Activated CD4-positive, alpha-beta memory T cell treated with anti-CD3 and anti-CD28 coated beads, Interleukin-2, amount 10 ng/mL, durations not matched to agents 7 days and 5 days (primary cell): ENCODE results near the gene SLC8A1. TPM values are rescaled to one million over a fixed set of nuclear protein-coding genes. Genes with fewer than 3 reads are reported as not detected.

Source experiments
- CTCF ChIA-PET: fragments of 350-600 bp; sonication (Branson Sonifier 250); formaldehyde crosslinking; loops from one replicate; lab custom pipeline; 2021; ENCODE audit warnings: antibody characterized with exemption, inconsistent platforms; lab: Charles Lee
- POLR2A ChIA-PET: fragments of 350-600 bp; sonication (Branson Sonifier 250); formaldehyde crosslinking; loops from one replicate; lab custom pipeline; 2021; ENCODE audit warnings: antibody characterized with exemption; lab: Charles Lee
- DNase-seq: peaks from one replicate; pipeline ENCODE4 v3.0.0-alpha.2; 2020
- H3K27ac Mint-ChIP-seq: one replicate; pipeline ENCODE4 v1.8.0; 2021; ENCODE audit warnings: mild to moderate bottlenecking, mixed read lengths
- H3K27me3 Mint-ChIP-seq: one replicate; pipeline ENCODE4 v1.8.0; 2021; ENCODE audit warnings: mixed read lengths
- H3K36me3 Mint-ChIP-seq: one replicate; pipeline ENCODE4 v1.8.0; 2021; ENCODE audit warnings: low read depth, mixed read lengths
- H3K4me1 Mint-ChIP-seq: one replicate; pipeline ENCODE4 v1.8.0; 2021; ENCODE audit warnings: mixed read lengths
- H3K4me3 Mint-ChIP-seq: one replicate; pipeline ENCODE4 v1.8.0; 2021; ENCODE audit warnings: mild to moderate bottlenecking, mixed read lengths
- H3K9me3 Mint-ChIP-seq: one replicate; pipeline ENCODE4 v1.8.0; 2021; ENCODE audit warnings: mixed read lengths
- total RNA-seq, 2 experiments: library from RNA; stranded (reverse); gene quantifications; one replicate each; pipeline ENCODE4 v1.2.3, GENCODE V29; 2021

The SLC8A1 gene
- total RNA-seq, 2 experiments from 2014 or later, result 0.25 to 0.45 TPM

DNA sequence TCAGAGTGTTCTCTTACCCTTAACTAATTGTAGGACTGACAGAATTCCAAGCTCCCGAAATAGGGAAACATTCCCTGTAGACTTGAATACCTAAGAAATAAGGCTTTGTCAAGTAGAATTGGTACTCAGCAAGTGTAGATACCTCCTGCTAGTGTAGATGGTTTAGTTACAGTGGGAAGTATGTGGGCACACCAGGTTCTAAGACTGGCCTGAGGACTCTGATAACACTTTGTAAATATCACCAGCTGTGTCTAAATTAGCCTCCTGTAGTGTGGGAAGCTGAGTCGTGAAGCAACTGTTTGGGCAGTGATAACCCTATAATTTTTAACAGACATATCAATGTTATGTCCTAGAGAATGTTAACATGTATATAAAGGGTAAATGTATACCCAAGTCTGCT is 304.5 kb downstream of the SLC8A1 start:
- H3K4me3 Mint-ChIP-seq, result no peak overlapping the region
- ChIA-PET POLR2A (no interaction called here), CTCF (no interaction called here)
- no peaks in the 10 kb centered on the region for H3K27me3 Mint-ChIP-seq
- H3K9me3 Mint-ChIP-seq, result no peaks in the 10 kb centered on the region
- no peak overlapping the region for H3K27ac Mint-ChIP-seq
- no peaks in the 10 kb centered on the region for H3K36me3 Mint-ChIP-seq
- DNase-seq, result no peak
- no peaks in the 10 kb centered on the region for H3K4me1 Mint-ChIP-seq

DNA sequence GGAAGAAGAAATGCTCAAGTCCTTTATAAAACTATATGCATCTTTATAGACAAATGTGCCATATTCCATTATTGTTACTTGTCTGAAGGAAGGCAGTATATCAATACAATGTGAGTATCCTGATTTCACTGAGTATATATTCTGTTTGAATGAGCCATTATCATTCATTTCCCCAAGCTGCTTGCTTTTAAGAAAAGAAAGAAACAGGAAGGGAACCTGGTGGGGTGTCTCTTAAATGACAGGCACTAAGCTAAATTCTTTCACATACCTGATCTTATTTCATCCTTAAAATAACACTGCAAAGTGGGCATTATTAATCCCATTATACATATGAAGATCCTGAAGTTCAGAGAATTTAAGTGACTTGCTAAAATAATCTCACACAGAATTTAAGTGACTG is 307.9 kb downstream of the SLC8A1 start:
- no peaks in the 10 kb centered on the region for H3K9me3 Mint-ChIP-seq
- no peak overlapping the region for H3K27ac Mint-ChIP-seq
- H3K4me3 Mint-ChIP-seq, result no peak overlapping the region
- DNase-seq, result no peak
- no peaks in the 10 kb centered on the region for H3K27me3 Mint-ChIP-seq
- no peaks in the 10 kb centered on the region for H3K4me1 Mint-ChIP-seq
- H3K36me3 Mint-ChIP-seq, result no peaks in the 10 kb centered on the region
- POLR2A ChIA-PET, result no interaction called here
- CTCF ChIA-PET, result no interaction called here

DNA sequence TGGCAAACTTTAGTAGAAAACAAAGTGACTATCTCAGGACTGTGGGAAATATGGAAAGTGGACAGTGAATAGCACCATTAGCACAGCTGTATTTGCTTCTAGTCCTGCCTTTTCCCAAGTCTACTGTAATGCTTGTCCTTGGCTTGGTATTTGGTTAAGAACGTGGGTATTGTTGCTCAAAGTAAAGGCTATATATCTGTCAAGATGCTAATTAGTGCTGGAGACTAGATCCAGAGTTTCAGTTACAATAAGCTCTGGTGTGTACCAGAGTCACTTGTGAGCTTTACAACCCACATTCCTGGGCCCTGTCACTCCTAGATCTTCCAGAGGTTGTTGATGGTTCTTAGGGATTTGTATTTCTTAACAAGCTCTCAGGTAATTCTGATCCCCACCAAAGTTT is 313.6 kb downstream of the SLC8A1 start:
- ChIA-PET CTCF (no interaction called here), POLR2A (no interaction called here)
- Mint-ChIP-seq H3K36me3 (no peaks in the 10 kb centered on the region), H3K9me3 (no peaks in the 10 kb centered on the region), H3K4me3 (no peak overlapping the region), H3K4me1 (no peaks in the 10 kb centered on the region), H3K27ac (no peak overlapping the region), H3K27me3 (no peaks in the 10 kb centered on the region)
- no peak for DNase-seq

- H3K27ac Mint-ChIP-seq, result no peak overlapping the region
- no peaks in the 10 kb centered on the region for H3K27me3 Mint-ChIP-seq
- H3K4me1 Mint-ChIP-seq, result no peaks in the 10 kb centered on the region
- H3K4me3 Mint-ChIP-seq, result no peak overlapping the region
- ChIA-PET CTCF (no interaction called here), POLR2A (no interaction called here)
- DNase-seq, result no peak
- no peaks in the 10 kb centered on the region for H3K9me3 Mint-ChIP-seq
- H3K36me3 Mint-ChIP-seq, result no peaks in the 10 kb centered on the region
Observed at GRCh38 chr2:40131081-40131704, 320.7 kb downstream of the SLC8A1 start.

GRCh38 chr2:40130251-40130994 is 321.5 kb downstream of the SLC8A1 start:
- Mint-ChIP-seq H3K27me3 (no peaks in the 10 kb centered on the region), H3K4me1 (no peaks in the 10 kb centered on the region), H3K4me3 (no peak overlapping the region), H3K36me3 (no peaks in the 10 kb centered on the region), H3K27ac (no peak overlapping the region), H3K9me3 (no peaks in the 10 kb centered on the region)
- ChIA-PET CTCF (no interaction called here), POLR2A (no interaction called here)
- no peak for DNase-seq

- ChIA-PET CTCF (no interaction called here), POLR2A (no interaction called here)
- no peak for DNase-seq
- no peak overlapping the region for H3K27ac Mint-ChIP-seq
- no peaks in the 10 kb centered on the region for H3K27me3 Mint-ChIP-seq
- H3K4me1 Mint-ChIP-seq, result no peaks in the 10 kb centered on the region
- no peaks in the 10 kb centered on the region for H3K36me3 Mint-ChIP-seq
- no peak overlapping the region for H3K4me3 Mint-ChIP-seq
- H3K9me3 Mint-ChIP-seq, result no peaks in the 10 kb centered on the region
Observed at GRCh38 chr2:40129725-40130124, 322.2 kb downstream of the SLC8A1 start.

GRCh38 chr2:40128796-40129195 is 323.1 kb downstream of the SLC8A1 start:
- ChIA-PET CTCF (no interaction called here), POLR2A (no interaction called here)
- no peaks in the 10 kb centered on the region for H3K27me3 Mint-ChIP-seq
- no peak overlapping the region for H3K4me3 Mint-ChIP-seq
- H3K36me3 Mint-ChIP-seq, result no peaks in the 10 kb centered on the region
- no peak overlapping the region for H3K27ac Mint-ChIP-seq
- no peak for DNase-seq
- no peaks in the 10 kb centered on the region for H3K9me3 Mint-ChIP-seq
- no peaks in the 10 kb centered on the region for H3K4me1 Mint-ChIP-seq

- Mint-ChIP-seq H3K27me3 (no peaks in the 10 kb centered on the region), H3K4me1 (no peaks in the 10 kb centered on the region), H3K4me3 (no peak overlapping the region), H3K27ac (no peak overlapping the region), H3K36me3 (no peaks in the 10 kb centered on the region), H3K9me3 (no peaks in the 10 kb centered on the region)
- DNase-seq, result no peak
- POLR2A ChIA-PET, result no interaction called here
- CTCF ChIA-PET, result no interaction called here
Observed at GRCh38 chr2:40127890-40128557, 323.9 kb downstream of the SLC8A1 start.

DNA sequence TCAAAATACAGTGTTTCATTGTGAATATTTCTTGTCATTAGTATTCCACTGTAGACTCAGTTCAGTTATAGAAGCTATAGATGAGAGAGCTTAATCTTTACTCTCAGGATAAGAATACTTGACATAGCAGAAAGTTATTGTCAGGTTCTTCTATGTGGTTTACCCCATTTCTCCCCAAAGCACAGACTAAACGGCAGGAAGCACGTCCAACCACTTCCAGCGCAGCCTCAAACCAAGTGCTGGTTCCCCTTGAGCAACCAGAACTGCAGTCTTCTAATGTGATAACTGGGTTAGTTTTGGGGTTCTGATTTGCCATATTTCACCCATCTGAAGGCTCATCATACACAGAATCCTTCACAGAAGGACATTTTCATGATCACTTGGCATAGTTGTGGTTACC is 324.7 kb downstream of the SLC8A1 start:
- no peaks in the 10 kb centered on the region for H3K27me3 Mint-ChIP-seq
- ChIA-PET POLR2A (no interaction called here), CTCF (no interaction called here)
- H3K36me3 Mint-ChIP-seq, result no peaks in the 10 kb centered on the region
- no peak overlapping the region for H3K4me3 Mint-ChIP-seq
- H3K4me1 Mint-ChIP-seq, result no peaks in the 10 kb centered on the region
- no peak for DNase-seq
- H3K27ac Mint-ChIP-seq, result no peak overlapping the region
- no peaks in the 10 kb centered on the region for H3K9me3 Mint-ChIP-seq

DNA sequence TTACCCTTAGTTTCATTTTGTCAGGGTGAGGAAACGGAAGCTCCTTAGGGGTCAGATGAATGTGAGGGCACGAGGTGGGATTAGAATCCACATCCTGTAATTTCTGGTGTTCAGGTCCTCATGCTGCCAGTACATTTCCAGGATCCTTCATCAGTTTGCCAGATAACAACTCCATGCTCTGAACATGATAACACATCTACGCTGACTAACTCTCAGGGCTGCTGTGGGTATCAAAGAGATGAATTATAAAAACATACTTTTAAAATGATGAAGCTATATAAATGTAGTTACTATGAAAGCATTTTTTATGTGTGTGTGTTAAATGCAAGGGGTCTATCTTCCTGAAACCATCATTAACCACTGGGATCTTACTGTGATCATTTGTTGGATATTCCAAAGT is 325.9 kb downstream of the SLC8A1 start:
- ChIA-PET CTCF (no interaction called here), POLR2A (no interaction called here)
- Mint-ChIP-seq H3K27ac (no peak overlapping the region), H3K36me3 (no peaks in the 10 kb centered on the region), H3K4me3 (no peak overlapping the region), H3K9me3 (no peaks in the 10 kb centered on the region), H3K4me1 (no peaks in the 10 kb centered on the region), H3K27me3 (no peaks in the 10 kb centered on the region)
- no peak for DNase-seq

- no peak for DNase-seq
- POLR2A ChIA-PET, result no interaction called here
- CTCF ChIA-PET, result no interaction called here
- Mint-ChIP-seq H3K27me3 (no peaks in the 10 kb centered on the region), H3K27ac (no peak overlapping the region), H3K36me3 (no peaks in the 10 kb centered on the region), H3K4me1 (no peaks in the 10 kb centered on the region), H3K9me3 (no peaks in the 10 kb centered on the region), H3K4me3 (no peak overlapping the region)
Observed at GRCh38 chr2:40123746-40124145, 328.1 kb downstream of the SLC8A1 start.

DNA sequence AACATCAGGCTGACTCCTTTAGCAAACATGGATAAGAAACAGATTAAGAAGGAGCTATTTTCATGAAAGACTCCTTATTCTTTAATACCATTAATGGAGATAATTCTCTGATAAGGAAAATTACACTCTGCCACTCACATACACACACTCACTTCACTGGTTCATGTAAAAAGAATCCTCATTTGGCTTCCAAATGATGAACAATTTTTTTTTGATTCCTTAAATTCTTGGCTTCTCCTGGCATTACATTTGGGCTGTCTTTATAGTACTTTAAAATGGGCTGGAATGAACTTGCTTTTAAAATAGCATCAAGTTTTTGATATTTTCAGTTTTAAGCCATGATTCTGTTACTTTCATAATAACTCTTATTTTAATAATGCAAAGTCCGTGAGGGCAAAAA is 328.6 kb downstream of the SLC8A1 start:
- H3K27me3 Mint-ChIP-seq, result no peaks in the 10 kb centered on the region
- no peaks in the 10 kb centered on the region for H3K4me1 Mint-ChIP-seq
- H3K36me3 Mint-ChIP-seq, result no peaks in the 10 kb centered on the region
- no peak overlapping the region for H3K27ac Mint-ChIP-seq
- CTCF ChIA-PET, result no interaction called here
- H3K9me3 Mint-ChIP-seq, result no peaks in the 10 kb centered on the region
- H3K4me3 Mint-ChIP-seq, result no peak overlapping the region
- POLR2A ChIA-PET, result no interaction called here
- DNase-seq, result no peak

GRCh38 chr2:40120957-40121356 is 330.9 kb downstream of the SLC8A1 start:
- DNase-seq, result no peak
- Mint-ChIP-seq H3K4me3 (no peak overlapping the region), H3K27me3 (no peaks in the 10 kb centered on the region), H3K9me3 (no peaks in the 10 kb centered on the region), H3K4me1 (no peaks in the 10 kb centered on the region), H3K36me3 (no peaks in the 10 kb centered on the region), H3K27ac (no peak overlapping the region)
- ChIA-PET CTCF (interaction anchor here (0.5 kb wide), 1 partner anchor 55 kb away, joined by 4 read pairs; no protein-coding TSS in a partner anchor), POLR2A (no interaction called here)
